Measurements from ENCODE around the gene TCIRG1.
A peak's percentile ranks its signal among the peaks of the same experiment; 100 is the strongest.

The TCIRG1 gene

GRCh38 chr11:68012843-68013610 is 25.8 kb upstream of the TCIRG1 start:
- DNase-seq (ENCODE audit: low read depth in 1 of 2, low spot score in 1 of 2), result no peak
- TF ChIP-seq CTCF (IDR thresholded peaks at IDR 0.05; ENCODE audit: insufficient read depth, low read length) (no peak), POLR2AphosphoS5 (IDR thresholded peaks at IDR 0.05; ENCODE audit: low read depth) (no peak), GABPA (IDR thresholded peaks at IDR 0.05; ENCODE audit: low read depth) (no peak), SPI1 (IDR thresholded peaks at IDR 0.05; ENCODE audit: borderline replicate concordance, low read depth) (no peak), REST (IDR thresholded peaks at IDR 0.05; ENCODE audit: insufficient replicate concordance, low read depth) (no peak)

GRCh38 chr11:68013611-68014156 is 25.1 kb upstream of the TCIRG1 start:
- TF ChIP-seq SPI1 (IDR thresholded peaks at IDR 0.05; ENCODE audit: borderline replicate concordance, low read depth) (no peak), CTCF (IDR thresholded peaks at IDR 0.05; ENCODE audit: insufficient read depth, low read length) (no peak), GABPA (IDR thresholded peaks at IDR 0.05; ENCODE audit: low read depth) (no peak), REST (IDR thresholded peaks at IDR 0.05; ENCODE audit: insufficient replicate concordance, low read depth) (no peak), POLR2AphosphoS5 (IDR thresholded peaks at IDR 0.05; ENCODE audit: low read depth) (no peak)
- DNase-seq (ENCODE audit: low read depth in 1 of 2, low spot score in 1 of 2), result no peak
- Histone ChIP-seq H3K4me3 (replicated peaks; ENCODE audit: insufficient read depth, low read length) (no peak overlapping the region), H3K27me3 (ENCODE audit: insufficient read depth, poor library complexity, severe bottlenecking) (no peaks in the 10 kb centered on the region), H3K27ac (replicated peaks) (no peak overlapping the region)

More at GRCh38 chr11:68012843-68013610, 25.8 kb upstream of the TCIRG1 start:
- Histone ChIP-seq H3K27me3 (ENCODE audit: insufficient read depth, poor library complexity, severe bottlenecking) (no peaks in the 10 kb centered on the region), H3K27ac (replicated peaks) (0 out of 2 replicates have a peak overlapping the region, but pooled peaks have one; percentile 6), H3K4me3 (replicated peaks; ENCODE audit: insufficient read depth, low read length) (no peak overlapping the region)

- TF ChIP-seq REST (IDR thresholded peaks at IDR 0.05; ENCODE audit: insufficient replicate concordance, low read depth) (no peak), CTCF (IDR thresholded peaks at IDR 0.05; ENCODE audit: insufficient read depth, low read length) (no peak), POLR2AphosphoS5 (IDR thresholded peaks at IDR 0.05; ENCODE audit: low read depth) (no peak; the same call in 1 of the 2 replicates), GABPA (IDR thresholded peaks at IDR 0.05; ENCODE audit: low read depth) (no peak)
- Histone ChIP-seq H3K27ac (replicated peaks) (no peak overlapping the region), H3K27me3 (ENCODE audit: insufficient read depth, poor library complexity, severe bottlenecking) (no peaks in the 10 kb centered on the region), H3K4me3 (replicated peaks; ENCODE audit: insufficient read depth, low read length) (no peak overlapping the region)
- peak in 1 of 2 experiments; percentile 33 for DNase-seq (ENCODE audit: low read depth in 1 of 2, low spot score in 1 of 2)
Measured at GRCh38 chr11:68014157-68014946, 24.5 kb upstream of the TCIRG1 start.

All from HL-60 (cell line).